Hepatic stellate cell (primary cell): Measurements from ENCODE around the gene GALNT2.

ENCODE experiments used
- DNase-seq: peaks from one replicate; pipeline ENCODE4 v3.0.0; 2011; ENCODE audit warnings: low spot score

The GALNT2 gene

GRCh38 chr1:230208619-230209261, 141.7 kb downstream of the GALNT2 start:
- DNase-seq = no peak

- DNase-seq = no peak
Observed at GRCh38 chr1:230210326-230210980, 143.4 kb downstream of the GALNT2 start.

GRCh38 chr1:230210981-230211336, 143.9 kb downstream of the GALNT2 start:
- DNase-seq = no peak

- DNase-seq = no peak
Observed at GRCh38 chr1:230211436-230212145, 144.6 kb downstream of the GALNT2 start.

- no peak for DNase-seq
Observed at GRCh38 chr1:230212405-230212936, 145.4 kb downstream of the GALNT2 start.

GRCh38 chr1:230215031-230215430, 148.0 kb downstream of the GALNT2 start:
- DNase-seq = peak; percentile 69

GRCh38 chr1:230215529-230215928, 148.5 kb downstream of the GALNT2 start:
- no peak for DNase-seq

GRCh38 chr1:230216896-230217295, 149.9 kb downstream of the GALNT2 start:
- DNase-seq = no peak

- DNase-seq = no peak
Observed at GRCh38 chr1:230218667-230219066, 151.6 kb downstream of the GALNT2 start.

- no peak for DNase-seq
Observed at GRCh38 chr1:230219174-230220067, 152.4 kb downstream of the GALNT2 start.

- no peak for DNase-seq
Observed at GRCh38 chr1:230220478-230220877, 153.4 kb downstream of the GALNT2 start.

- DNase-seq = no peak
Observed at GRCh38 chr1:230220907-230221306, 153.9 kb downstream of the GALNT2 start.

- no peak for DNase-seq
Observed at GRCh38 chr1:230222678-230223077, 155.6 kb downstream of the GALNT2 start.

GRCh38 chr1:230224101-230224960, 157.3 kb downstream of the GALNT2 start:
- no peak for DNase-seq

GRCh38 chr1:230226007-230226800, 159.2 kb downstream of the GALNT2 start:
- no peak for DNase-seq

- DNase-seq = no peak
Observed at GRCh38 chr1:230226814-230227213, 159.8 kb downstream of the GALNT2 start.

- no peak for DNase-seq
Observed at GRCh38 chr1:230228236-230228897, 161.3 kb downstream of the GALNT2 start.

- no peak for DNase-seq
Observed at GRCh38 chr1:230230273-230230672, 163.2 kb downstream of the GALNT2 start.

- no peak for DNase-seq
Observed at GRCh38 chr1:230230948-230231773, 164.1 kb downstream of the GALNT2 start.
